ENCODE measurements around the gene NUFIP2.
A peak's percentile ranks its signal among the peaks of the same experiment; 100 is the strongest.

DNA sequence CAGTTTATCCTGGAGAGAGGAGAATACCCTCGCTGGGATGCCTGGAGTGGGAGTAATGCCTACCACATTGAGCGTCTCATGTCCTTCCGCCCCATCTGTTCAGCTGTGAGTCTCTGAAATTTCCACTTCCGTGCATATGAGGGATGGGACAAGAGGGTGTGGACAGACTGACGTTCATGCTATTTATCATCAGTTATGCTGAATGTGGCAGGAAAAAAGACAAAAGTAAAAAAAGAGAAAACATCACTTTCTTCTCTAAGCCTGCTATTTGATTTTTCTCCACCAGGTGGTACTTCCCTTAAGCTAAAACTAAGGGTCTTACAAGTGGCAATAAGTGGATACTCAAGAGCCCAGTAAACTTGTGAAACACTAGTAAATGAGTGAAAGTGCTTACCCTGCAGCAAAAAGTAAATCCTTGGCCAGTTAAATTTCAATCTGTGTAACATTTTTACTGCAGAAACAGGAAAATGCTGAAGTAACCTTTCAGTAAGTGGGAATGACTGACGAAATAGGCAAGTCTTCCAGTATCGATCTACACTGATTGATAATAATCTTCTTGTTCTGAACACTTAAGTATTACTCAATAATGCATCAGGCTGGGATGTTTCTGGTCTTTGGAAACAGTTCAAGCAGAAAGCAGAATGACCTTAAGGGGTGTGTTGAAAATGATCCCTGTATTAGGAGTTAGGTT is 41.7 kb downstream of the NUFIP2 start:
- TF ChIP-seq RELA (CRISPR knock-in tag; IDR thresholded peaks at IDR 0.05; ENCODE audit: borderline replicate concordance) (no peak), GABPB1 (CRISPR knock-in tag; IDR thresholded peaks at IDR 0.05) (no peak), JAZF1 (CRISPR knock-in tag; IDR thresholded peaks at IDR 0.05) (no peak), JUN (CRISPR knock-in tag; IDR thresholded peaks at IDR 0.05) (no peak)
- TF ChIP-seq, protein P1, sequence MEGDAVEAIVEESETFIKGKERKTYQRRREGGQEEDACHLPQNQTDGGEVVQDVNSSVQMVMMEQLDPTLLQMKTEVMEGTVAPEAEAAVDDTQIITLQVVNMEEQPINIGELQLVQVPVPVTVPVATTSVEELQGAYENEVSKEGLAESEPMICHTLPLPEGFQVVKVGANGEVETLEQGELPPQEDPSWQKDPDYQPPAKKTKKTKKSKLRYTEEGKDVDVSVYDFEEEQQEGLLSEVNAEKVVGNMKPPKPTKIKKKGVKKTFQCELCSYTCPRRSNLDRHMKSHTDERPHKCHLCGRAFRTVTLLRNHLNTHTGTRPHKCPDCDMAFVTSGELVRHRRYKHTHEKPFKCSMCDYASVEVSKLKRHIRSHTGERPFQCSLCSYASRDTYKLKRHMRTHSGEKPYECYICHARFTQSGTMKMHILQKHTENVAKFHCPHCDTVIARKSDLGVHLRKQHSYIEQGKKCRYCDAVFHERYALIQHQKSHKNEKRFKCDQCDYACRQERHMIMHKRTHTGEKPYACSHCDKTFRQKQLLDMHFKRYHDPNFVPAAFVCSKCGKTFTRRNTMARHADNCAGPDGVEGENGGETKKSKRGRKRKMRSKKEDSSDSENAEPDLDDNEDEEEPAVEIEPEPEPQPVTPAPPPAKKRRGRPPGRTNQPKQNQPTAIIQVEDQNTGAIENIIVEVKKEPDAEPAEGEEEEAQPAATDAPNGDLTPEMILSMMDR (IDR thresholded peaks at IDR 0.05): peak; percentile 44
- TF ChIP-seq, protein P2, sequence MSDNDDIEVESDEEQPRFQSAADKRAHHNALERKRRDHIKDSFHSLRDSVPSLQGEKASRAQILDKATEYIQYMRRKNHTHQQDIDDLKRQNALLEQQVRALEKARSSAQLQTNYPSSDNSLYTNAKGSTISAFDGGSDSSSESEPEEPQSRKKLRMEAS (CRISPR knock-in tag; IDR thresholded peaks at IDR 0.05): no peak
- TF ChIP-seq, protein P3, sequence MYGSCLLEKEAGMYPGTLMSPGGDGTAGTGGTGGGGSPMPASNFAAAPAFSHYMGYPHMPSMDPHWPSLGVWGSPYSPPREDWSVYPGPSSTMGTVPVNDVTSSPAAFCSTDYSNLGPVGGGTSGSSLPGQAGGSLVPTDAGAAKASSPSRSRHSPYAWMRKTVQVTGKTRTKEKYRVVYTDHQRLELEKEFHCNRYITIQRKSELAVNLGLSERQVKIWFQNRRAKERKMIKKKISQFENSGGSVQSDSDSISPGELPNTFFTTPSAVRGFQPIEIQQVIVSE (CRISPR knock-in tag; IDR thresholded peaks at IDR 0.05; ENCODE audit: borderline replicate concordance): no peak
- TF ChIP-seq, protein P4, sequence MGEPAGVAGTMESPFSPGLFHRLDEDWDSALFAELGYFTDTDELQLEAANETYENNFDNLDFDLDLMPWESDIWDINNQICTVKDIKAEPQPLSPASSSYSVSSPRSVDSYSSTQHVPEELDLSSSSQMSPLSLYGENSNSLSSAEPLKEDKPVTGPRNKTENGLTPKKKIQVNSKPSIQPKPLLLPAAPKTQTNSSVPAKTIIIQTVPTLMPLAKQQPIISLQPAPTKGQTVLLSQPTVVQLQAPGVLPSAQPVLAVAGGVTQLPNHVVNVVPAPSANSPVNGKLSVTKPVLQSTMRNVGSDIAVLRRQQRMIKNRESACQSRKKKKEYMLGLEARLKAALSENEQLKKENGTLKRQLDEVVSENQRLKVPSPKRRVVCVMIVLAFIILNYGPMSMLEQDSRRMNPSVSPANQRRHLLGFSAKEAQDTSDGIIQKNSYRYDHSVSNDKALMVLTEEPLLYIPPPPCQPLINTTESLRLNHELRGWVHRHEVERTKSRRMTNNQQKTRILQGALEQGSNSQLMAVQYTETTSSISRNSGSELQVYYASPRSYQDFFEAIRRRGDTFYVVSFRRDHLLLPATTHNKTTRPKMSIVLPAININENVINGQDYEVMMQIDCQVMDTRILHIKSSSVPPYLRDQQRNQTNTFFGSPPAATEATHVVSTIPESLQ (CRISPR knock-in tag; IDR thresholded peaks at IDR 0.05): no peak
- TF ChIP-seq, protein P5, sequence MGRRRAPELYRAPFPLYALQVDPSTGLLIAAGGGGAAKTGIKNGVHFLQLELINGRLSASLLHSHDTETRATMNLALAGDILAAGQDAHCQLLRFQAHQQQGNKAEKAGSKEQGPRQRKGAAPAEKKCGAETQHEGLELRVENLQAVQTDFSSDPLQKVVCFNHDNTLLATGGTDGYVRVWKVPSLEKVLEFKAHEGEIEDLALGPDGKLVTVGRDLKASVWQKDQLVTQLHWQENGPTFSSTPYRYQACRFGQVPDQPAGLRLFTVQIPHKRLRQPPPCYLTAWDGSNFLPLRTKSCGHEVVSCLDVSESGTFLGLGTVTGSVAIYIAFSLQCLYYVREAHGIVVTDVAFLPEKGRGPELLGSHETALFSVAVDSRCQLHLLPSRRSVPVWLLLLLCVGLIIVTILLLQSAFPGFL (CRISPR knock-in tag; IDR thresholded peaks at IDR 0.05; ENCODE audit: borderline replicate concordance): no peak

Data from WTC11 (cell line).